Hepatocyte (in vitro differentiated cells): ENCODE measurements around the gene GLDC. TPM values are rescaled to one million over a fixed set of nuclear protein-coding genes. Genes with fewer than 3 reads are reported as not detected.

Experiments used
- DNase-seq: peaks from one replicate; pipeline ENCODE4 v3.0.0-alpha.2; 2016; ENCODE audit warnings: low spot score
- H2AFZ ChIP-seq: fragments of 200-600 bp; sonication (generic); 2 replicates; pipeline ENCODE4 v1.6.0; 2016; ENCODE audit warnings: antibody characterized with exemption, mild to moderate bottlenecking
- H3K27ac ChIP-seq: fragments of 200-600 bp; sonication (generic); 2 replicates; pipeline ENCODE4 v1.5.1; 2016; ENCODE audit warnings: mild to moderate bottlenecking
- H3K27me3 ChIP-seq: fragments of 200-600 bp; sonication (generic); 2 replicates; pipeline ENCODE4 v1.6.1; 2016
- H3K36me3 ChIP-seq: fragments of 200-600 bp; sonication (generic); replicated peaks from 2 replicates; pipeline ENCODE4 v1.5.1; 2016; ENCODE audit warnings: low read depth; ENCODE audit not compliant: insufficient read depth
- H3K4me1 ChIP-seq: fragments of 200-600 bp; sonication (generic); 2 replicates; pipeline ENCODE4 v1.5.1; 2016; ENCODE audit warnings: mild to moderate bottlenecking, moderate library complexity; ENCODE audit not compliant: insufficient read depth
- H3K4me2 ChIP-seq: fragments of 200-600 bp; sonication (generic); 2 replicates; pipeline ENCODE4 v1.6.0; 2016
- H3K4me3 ChIP-seq: fragments of 200-600 bp; sonication (generic); 2 replicates; pipeline ENCODE4 v1.5.1; 2016; ENCODE audit warnings: mild to moderate bottlenecking
- H3K79me2 ChIP-seq: fragments of 200-600 bp; sonication (generic); 2 replicates; pipeline ENCODE4 v1.6.0; 2017; ENCODE audit warnings: mild to moderate bottlenecking
- H3K9me2 ChIP-seq: fragments of 200-600 bp; sonication (generic); replicated peaks from 2 replicates; pipeline ENCODE4 v1.6.0; 2017; ENCODE audit warnings: mild to moderate bottlenecking; ENCODE audit not compliant: insufficient read depth
- H3K9me3 ChIP-seq: fragments of 200-600 bp; sonication (generic); 2 replicates; pipeline ENCODE4 v1.5.1; 2016; ENCODE audit warnings: low read depth, mild to moderate bottlenecking
- H4K20me1 ChIP-seq: fragments of 200-600 bp; sonication (generic); 2 replicates; pipeline ENCODE4 v1.6.0; 2016; ENCODE audit warnings: mild to moderate bottlenecking; ENCODE audit not compliant: insufficient read depth, poor library complexity, severe bottlenecking
- EZH2 ChIP-seq: fragments of 200-600 bp; sonication (generic); IDR thresholded peaks from 2 replicates; pipeline ENCODE4 v1.6.1; 2016; ENCODE audit warnings: antibody characterized with exemption, mild to moderate bottlenecking, borderline replicate concordance
- EZH2phosphoT487 ChIP-seq: fragments of 200-600 bp; sonication (generic); IDR thresholded peaks from one replicate; pipeline ENCODE4 v1.6.1; 2018; ENCODE audit warnings: antibody characterized with exemption, mild to moderate bottlenecking, low read depth, moderate library complexity; ENCODE audit not compliant: unreplicated experiment, severe bottlenecking
- WGBS: methylation state at CpG from one replicate; pipeline ENCODE4 v1.1.6; 2016; ENCODE audit warnings: low lambda C conversion rate; ENCODE audit errors: missing lambda C conversion rate; 5-methylcytosine and 5-hydroxymethylcytosine counted together
- polyA plus RNA-seq: library from polyadenylated mRNA; unstranded; fragments of >200 nt; fragmentation: Nextera tagmentation; extraction: Ambion mirVana; gene quantifications from 2 replicates; pipeline ENCODE4 v1.2.1, GENCODE V29; 2016
- total RNA-seq: library from RNA; depleted of rRNA; stranded (reverse); fragments of >200 nt; gene quantifications from 2 replicates; pipeline ENCODE4 v1.2.3, GENCODE V29; 2014
- TF ChIP-seq, protein P1 (sequence below): fragments of 200-600 bp; sonication (generic); IDR thresholded peaks from 2 replicates; pipeline ENCODE4 v1.5.1; 2016; ENCODE audit warnings: antibody characterized with exemption, mild to moderate bottlenecking; ENCODE audit not compliant: poor library complexity

GLDC gene
- total and polyA plus RNA-seq, 2 experiments from 2014 or later: 15.6 to 18.4 TPM

DNA sequence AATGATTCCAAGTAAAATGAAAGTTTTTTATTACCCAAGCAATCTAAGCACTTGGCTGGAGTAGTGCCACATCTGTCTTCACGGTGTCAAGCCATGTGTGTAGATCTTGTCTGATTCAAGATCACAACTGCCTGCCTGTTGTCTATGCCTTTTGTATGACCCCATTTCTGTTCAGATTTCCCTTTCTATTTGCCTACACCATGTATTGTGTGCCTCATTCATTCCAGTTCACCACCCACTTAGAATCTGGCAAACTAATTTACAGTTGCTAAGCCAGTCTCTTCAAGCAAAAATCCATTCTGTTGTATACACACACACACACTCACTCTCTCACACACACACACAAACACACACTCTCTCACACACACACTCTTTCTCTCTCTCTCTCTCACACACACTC lies 33.7 kb downstream of the GLDC start:
- TF ChIP-seq EZH2 (no peak), EZH2phosphoT487 (no peak)
- TF ChIP-seq, protein P1, sequence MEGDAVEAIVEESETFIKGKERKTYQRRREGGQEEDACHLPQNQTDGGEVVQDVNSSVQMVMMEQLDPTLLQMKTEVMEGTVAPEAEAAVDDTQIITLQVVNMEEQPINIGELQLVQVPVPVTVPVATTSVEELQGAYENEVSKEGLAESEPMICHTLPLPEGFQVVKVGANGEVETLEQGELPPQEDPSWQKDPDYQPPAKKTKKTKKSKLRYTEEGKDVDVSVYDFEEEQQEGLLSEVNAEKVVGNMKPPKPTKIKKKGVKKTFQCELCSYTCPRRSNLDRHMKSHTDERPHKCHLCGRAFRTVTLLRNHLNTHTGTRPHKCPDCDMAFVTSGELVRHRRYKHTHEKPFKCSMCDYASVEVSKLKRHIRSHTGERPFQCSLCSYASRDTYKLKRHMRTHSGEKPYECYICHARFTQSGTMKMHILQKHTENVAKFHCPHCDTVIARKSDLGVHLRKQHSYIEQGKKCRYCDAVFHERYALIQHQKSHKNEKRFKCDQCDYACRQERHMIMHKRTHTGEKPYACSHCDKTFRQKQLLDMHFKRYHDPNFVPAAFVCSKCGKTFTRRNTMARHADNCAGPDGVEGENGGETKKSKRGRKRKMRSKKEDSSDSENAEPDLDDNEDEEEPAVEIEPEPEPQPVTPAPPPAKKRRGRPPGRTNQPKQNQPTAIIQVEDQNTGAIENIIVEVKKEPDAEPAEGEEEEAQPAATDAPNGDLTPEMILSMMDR: no peak
- Histone ChIP-seq H2AFZ (no peak overlapping the region), H3K4me3 (no peak overlapping the region), H3K36me3 (no peaks in the 10 kb centered on the region), H3K4me1 (no peaks in the 10 kb centered on the region), H4K20me1 (no peaks in the 10 kb centered on the region), H3K9me3 (no peaks in the 10 kb centered on the region), H3K27ac (no peak overlapping the region), H3K79me2 (no peaks in the 10 kb centered on the region), H3K27me3 (no peaks in the 10 kb centered on the region), H3K4me2 (no peak overlapping the region), H3K9me2 (no peaks in the 10 kb centered on the region)
- DNase-seq: no peak
- 80% methylated on average over 1 of the region's 1 CpG for WGBS

DNA sequence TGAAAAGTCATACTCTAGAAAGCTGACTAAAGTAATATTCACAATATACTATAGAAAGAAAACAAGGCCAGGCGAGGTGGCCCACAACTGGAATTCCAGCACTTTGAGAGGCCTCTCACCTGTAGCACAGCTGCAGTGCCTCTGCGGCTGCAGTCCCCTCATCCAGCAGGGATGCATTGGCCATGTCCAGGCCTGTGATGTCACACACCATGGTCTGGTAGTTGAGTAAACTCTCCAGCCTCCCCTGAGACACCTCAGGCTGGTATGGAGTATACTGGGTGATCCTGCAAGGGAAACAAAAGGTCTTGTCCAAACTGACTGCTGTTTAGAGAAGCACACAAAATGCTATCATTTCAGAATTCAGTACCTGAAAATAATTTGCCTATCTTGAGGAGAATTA lies 35.5 kb downstream of the GLDC start:
- no peak overlapping the region for H3K27ac ChIP-seq
- no peaks in the 10 kb centered on the region for H3K9me3 ChIP-seq
- H3K4me2 ChIP-seq: no peak overlapping the region
- DNase-seq: no peak
- no peaks in the 10 kb centered on the region for H4K20me1 ChIP-seq
- H3K36me3 ChIP-seq: no peaks in the 10 kb centered on the region
- no peak overlapping the region for H3K4me3 ChIP-seq
- H3K9me2 ChIP-seq: no peaks in the 10 kb centered on the region
- H3K27me3 ChIP-seq: no peaks in the 10 kb centered on the region
- no peak overlapping the region for H2AFZ ChIP-seq
- TF ChIP-seq, protein P1: no peak
- TF ChIP-seq EZH2: no peak
- TF ChIP-seq EZH2phosphoT487: no peak
- no peaks in the 10 kb centered on the region for H3K79me2 ChIP-seq
- no peaks in the 10 kb centered on the region for H3K4me1 ChIP-seq
- WGBS: 87% methylated on average over 2 of the region's 2 CpGs

- Histone ChIP-seq H3K4me3 (no peak overlapping the region), H3K4me2 (no peak overlapping the region), H3K27ac (no peak overlapping the region), H2AFZ (no peak overlapping the region), H4K20me1 (no peaks in the 10 kb centered on the region), H3K79me2 (no peaks in the 10 kb centered on the region), H3K27me3 (no peaks in the 10 kb centered on the region), H3K9me3 (no peaks in the 10 kb centered on the region), H3K9me2 (no peaks in the 10 kb centered on the region), H3K36me3 (no peaks in the 10 kb centered on the region), H3K4me1 (no peaks in the 10 kb centered on the region)
- no peak for TF ChIP-seq EZH2phosphoT487
- no peak for TF ChIP-seq EZH2
- TF ChIP-seq, protein P1: no peak
- 92% methylated on average over 11 of the region's 11 CpGs for WGBS
- DNase-seq: no peak
Measured at GRCh38 chr9:6609497-6610016, 36.0 kb downstream of the GLDC start.

- Histone ChIP-seq H3K27me3 (no peaks in the 10 kb centered on the region), H4K20me1 (no peaks in the 10 kb centered on the region), H3K4me3 (no peak overlapping the region), H3K9me3 (no peaks in the 10 kb centered on the region), H2AFZ (no peak overlapping the region), H3K79me2 (no peaks in the 10 kb centered on the region), H3K4me1 (no peaks in the 10 kb centered on the region), H3K9me2 (no peaks in the 10 kb centered on the region), H3K36me3 (no peaks in the 10 kb centered on the region), H3K4me2 (no peak overlapping the region), H3K27ac (no peak overlapping the region)
- no peak for DNase-seq
- 94% methylated on average over 5 of the region's 5 CpGs for WGBS
- TF ChIP-seq EZH2 (no peak), EZH2phosphoT487 (no peak)
- TF ChIP-seq, protein P1: no peak
Measured at GRCh38 chr9:6605202-6605601, 40.3 kb downstream of the GLDC start.
